UCSD-AML1 (cell line): Measurements from ENCODE around the gene COA1.

Experiments
- DNase-seq: peaks from one replicate; lab custom pipeline; 2025; ENCODE audit not compliant: unreplicated experiment; lab: John Stamatoyannopoulos, UW

COA1 gene

GRCh38 chr7:43658718-43659548 is 70.4 kb downstream of the COA1 start:
- DNase-seq, result no peak

- DNase-seq, result no peak
These were observed 72.3 kb downstream of the COA1 start for GRCh38 chr7:43656997-43657396.

GRCh38 chr7:43655584-43655983 is 73.7 kb downstream of the COA1 start:
- no peak for DNase-seq

GRCh38 chr7:43653891-43654504 is 75.3 kb downstream of the COA1 start:
- DNase-seq, result no peak

GRCh38 chr7:43653466-43653865 is 75.9 kb downstream of the COA1 start:
- no peak for DNase-seq

- DNase-seq, result no peak
These were observed 77.0 kb downstream of the COA1 start for GRCh38 chr7:43652364-43652763.

GRCh38 chr7:43650457-43651052 is 78.8 kb downstream of the COA1 start:
- DNase-seq, result no peak

GRCh38 chr7:43649755-43650274 is 79.5 kb downstream of the COA1 start:
- peak; percentile 25 for DNase-seq

- DNase-seq, result peak; percentile 37
These were observed 80.6 kb downstream of the COA1 start for GRCh38 chr7:43648473-43649406.

- DNase-seq, result peak; percentile 27
These were observed 81.5 kb downstream of the COA1 start for GRCh38 chr7:43647673-43648472.

- DNase-seq, result no peak
These were observed 82.0 kb downstream of the COA1 start for GRCh38 chr7:43647339-43647672.

GRCh38 chr7:43646603-43647338 is 82.6 kb downstream of the COA1 start:
- no peak for DNase-seq

GRCh38 chr7:43645699-43646226 is 83.6 kb downstream of the COA1 start:
- DNase-seq, result no peak

- DNase-seq, result no peak
These were observed 85.5 kb downstream of the COA1 start for GRCh38 chr7:43643846-43644245.

GRCh38 chr7:43642897-43643630 is 86.3 kb downstream of the COA1 start:
- DNase-seq, result no peak

GRCh38 chr7:43640679-43641078 is 88.6 kb downstream of the COA1 start:
- DNase-seq, result no peak

- no peak for DNase-seq
These were observed 89.3 kb downstream of the COA1 start for GRCh38 chr7:43639858-43640491.
